M059J (cell line): ENCODE data around the gene ZCCHC24. TPM values are rescaled to one million over a fixed set of nuclear protein-coding genes. Genes with fewer than 3 reads are reported as not detected.

Experiments
- total RNA-seq: library from RNA; depleted of rRNA; stranded (reverse); fragments of >200 nt; shearing (Covaris generic); gene quantifications from 2 replicates; pipeline ENCODE4 v1.2.3, GENCODE V29; 2014; rRNA removed

The ZCCHC24 gene
- total RNA-seq, 1 experiment from 2014 or later, result 18.2 TPM

Other genes with a start within 250 kb of the ZCCHC24 start
- 36.5 and 50.7 TPM in 2 replicates for gene PPIF, start 98.2 kb downstream of the ZCCHC24 start, total RNA-seq
- gene EIF5AL1, start 66.9 kb upstream of the ZCCHC24 start, total RNA-seq, result 0.59 and 1.7 TPM in 2 replicates
- gene SFTPA2, start 114.8 kb upstream of the ZCCHC24 start, total RNA-seq, result 0.15 TPM in 1 of 2 replicates, not detected in the other
- not detected in 2 replicates for gene SFTPA1, start 165.3 kb upstream of the ZCCHC24 start, total RNA-seq